HepG2 (cell line): ENCODE results near the gene EFNA3. TPM values are rescaled to one million over a fixed set of nuclear protein-coding genes. Genes with fewer than 3 reads are reported as not detected.

Experiments used
- BCL6 ChIP-seq: IDR thresholded peaks from 2 replicates; pipeline ENCODE4 v1.6.1; 2016; ENCODE audit warnings: missing genetic modification reagents, missing compliant biosample characterization
- GLMP ChIP-seq: sonication (generic); formaldehyde crosslinking; IDR thresholded peaks from 2 replicates; pipeline ENCODE4 v1.9.0; 2021; ENCODE audit warnings: missing genetic modification reagents, mild to moderate bottlenecking, borderline replicate concordance
- HES4 ChIP-seq: sonication (generic); formaldehyde crosslinking; IDR thresholded peaks from 2 replicates; pipeline ENCODE4 v1.9.0; 2021; ENCODE audit warnings: mild to moderate bottlenecking, missing genetic modification reagents, borderline replicate concordance
- IRF1 ChIP-seq: sonication (generic); formaldehyde crosslinking; IDR thresholded peaks from 2 replicates; pipeline ENCODE4 v1.4.0; 2020; ENCODE audit warnings: low read depth, mild to moderate bottlenecking, missing genetic modification reagents
- JUNB ChIP-seq: sonication (generic); formaldehyde crosslinking; IDR thresholded peaks from 2 replicates; pipeline ENCODE4 v1.8.0; 2022; ENCODE audit warnings: missing genetic modification reagents, mild to moderate bottlenecking, borderline replicate concordance
- MLXIP ChIP-seq: sonication (generic); formaldehyde crosslinking; IDR thresholded peaks from 2 replicates; pipeline ENCODE4 v1.9.0; 2021; ENCODE audit warnings: missing genetic modification reagents, borderline replicate concordance
- NFYB ChIP-seq: sonication (generic); formaldehyde crosslinking; IDR thresholded peaks from 2 replicates; pipeline ENCODE4 v1.4.0; 2020; ENCODE audit warnings: missing genetic modification reagents
- ZNF232 ChIP-seq: sonication (generic); formaldehyde crosslinking; IDR thresholded peaks from 2 replicates; pipeline ENCODE4 v1.4.0; 2020; ENCODE audit warnings: missing genetic modification reagents, borderline replicate concordance
- ZNF549 ChIP-seq: sonication (generic); formaldehyde crosslinking; IDR thresholded peaks from 2 replicates; pipeline ENCODE4 v1.5.0; 2020; ENCODE audit warnings: missing genetic modification reagents
- ZNF710 ChIP-seq: sonication (generic); formaldehyde crosslinking; IDR thresholded peaks from 2 replicates; pipeline ENCODE4 v1.5.0; 2020; ENCODE audit warnings: mild to moderate bottlenecking, missing genetic modification reagents, borderline replicate concordance
- ZNF761 ChIP-seq: sonication (generic); formaldehyde crosslinking; conservative IDR thresholded peaks from 2 replicates; pipeline ENCODE4 v1.4.0; 2020; ENCODE audit warnings: mild to moderate bottlenecking, missing genetic modification reagents
- polyA plus RNA-seq, 8 experiments: library from polyadenylated mRNA; depleted of rRNA in 3 of 8; stranded (reverse) in 7 of 8; unstranded in 1 of 8; fragments of >200 nt; fragmentation: Illumina TruSeq in 4 of 8; extraction: Trizol in 4 of 8; gene quantifications; 2 replicates each; pipeline versions ENCODE4 v1.2.1 to v1.2.3, GENCODE V29; 2011 to 2016; ENCODE audit warnings: low read depth in 4 of 8, missing spikeins in 1 of 8, mixed read lengths in 1 of 8; ENCODE audit not compliant: insufficient read depth in 1 of 8
- total RNA-seq, 5 experiments: library from RNA; depleted of rRNA; stranded (reverse); fragments of >200 nt; fragmentation: Illumina TruSeq; extraction: Trizol; gene quantifications; 2 replicates each; pipeline ENCODE4 v1.2.3, GENCODE V29; 2016; ENCODE audit warnings: low read depth in 1 of 5
- TF ChIP-seq, protein P1 (sequence below): sonication (generic); formaldehyde crosslinking; IDR thresholded peaks from 2 replicates; pipeline ENCODE4 v1.4.0; 2020; ENCODE audit warnings: missing genetic modification reagents
- TF ChIP-seq, protein P2 (sequence below): sonication (generic); formaldehyde crosslinking; IDR thresholded peaks from 2 replicates; pipeline ENCODE4 v1.4.0; 2020; ENCODE audit warnings: mild to moderate bottlenecking, missing genetic modification reagents
- TF ChIP-seq, protein P3 (sequence below): sonication (generic); formaldehyde crosslinking; IDR thresholded peaks from 2 replicates; pipeline ENCODE4 v1.5.1; 2020; ENCODE audit warnings: missing genetic modification reagents, mild to moderate bottlenecking, borderline replicate concordance

EFNA3 gene
- total and polyA plus RNA-seq, 2 of the 13 experiments (the other 11 are each of a cell fraction or from before 2014, with no cell fraction given): 1.0 to 5.7 TPM

DNA sequence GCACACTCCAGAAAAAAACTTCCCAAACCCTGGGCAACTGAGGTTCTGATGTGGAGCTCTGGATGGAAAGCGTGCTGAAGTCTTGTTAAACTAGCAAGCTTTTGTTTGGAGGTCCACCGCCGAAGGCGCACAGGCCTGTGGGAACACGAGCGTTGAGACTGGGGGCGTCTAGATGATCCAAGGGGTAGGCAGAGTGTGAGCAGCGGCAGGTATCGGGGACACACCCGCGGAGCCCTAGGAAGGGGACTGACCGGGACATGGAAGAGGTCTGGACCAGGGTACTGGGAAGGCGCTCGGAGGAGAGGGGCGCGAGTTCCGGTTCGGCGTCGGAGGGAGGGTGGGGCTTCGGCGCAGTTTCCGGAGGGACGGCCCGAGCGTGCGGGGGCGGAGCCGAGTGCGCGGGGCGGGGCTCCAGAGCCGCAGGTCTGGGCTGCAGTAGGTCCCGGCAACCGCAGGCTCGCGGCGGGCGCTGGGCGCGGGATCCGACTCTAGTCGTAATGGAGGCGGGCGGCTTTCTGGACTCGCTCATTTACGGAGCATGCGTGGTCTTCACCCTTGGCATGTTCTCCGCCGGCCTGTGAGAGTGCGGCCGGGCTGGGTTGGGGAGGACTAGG, 56.9 kb downstream of the EFNA3 start, which contains the start of gene SLC50A1 (continued):
- TF ChIP-seq, protein P1, sequence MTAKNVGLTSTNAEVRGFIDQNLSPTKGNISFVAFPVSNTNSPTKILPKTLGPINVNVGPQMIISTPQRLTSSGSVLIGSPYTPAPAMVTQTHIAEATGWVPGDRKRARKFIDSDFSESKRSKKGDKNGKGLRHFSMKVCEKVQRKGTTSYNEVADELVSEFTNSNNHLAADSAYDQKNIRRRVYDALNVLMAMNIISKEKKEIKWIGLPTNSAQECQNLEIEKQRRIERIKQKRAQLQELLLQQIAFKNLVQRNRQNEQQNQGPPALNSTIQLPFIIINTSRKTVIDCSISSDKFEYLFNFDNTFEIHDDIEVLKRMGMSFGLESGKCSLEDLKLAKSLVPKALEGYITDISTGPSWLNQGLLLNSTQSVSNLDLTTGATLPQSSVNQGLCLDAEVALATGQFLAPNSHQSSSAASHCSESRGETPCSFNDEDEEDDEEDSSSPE (CRISPR knock-in tag): peak; percentile 56
- no peak for TF ChIP-seq ZNF549 (CRISPR knock-in tag)
- no peak for TF ChIP-seq MLXIP (CRISPR knock-in tag)
- TF ChIP-seq ZNF232 (CRISPR knock-in tag): no peak; the same call in 1 of the 2 replicates
- peak; percentile 42; the same call in 1 of the 2 replicates for TF ChIP-seq BCL6 (CRISPR knock-in tag)
- peak; percentile 95 for TF ChIP-seq ZNF761 (CRISPR knock-in tag)
- peak; percentile 76; the same call in 1 of the 2 replicates for TF ChIP-seq ZNF710 (CRISPR knock-in tag)
- no peak; the same call in 1 of the 2 replicates for TF ChIP-seq HES4 (CRISPR knock-in tag)
- 0 out of 2 replicates have a peak, but pooled peaks have one; percentile 47 for TF ChIP-seq JUNB
- TF ChIP-seq, protein P2, sequence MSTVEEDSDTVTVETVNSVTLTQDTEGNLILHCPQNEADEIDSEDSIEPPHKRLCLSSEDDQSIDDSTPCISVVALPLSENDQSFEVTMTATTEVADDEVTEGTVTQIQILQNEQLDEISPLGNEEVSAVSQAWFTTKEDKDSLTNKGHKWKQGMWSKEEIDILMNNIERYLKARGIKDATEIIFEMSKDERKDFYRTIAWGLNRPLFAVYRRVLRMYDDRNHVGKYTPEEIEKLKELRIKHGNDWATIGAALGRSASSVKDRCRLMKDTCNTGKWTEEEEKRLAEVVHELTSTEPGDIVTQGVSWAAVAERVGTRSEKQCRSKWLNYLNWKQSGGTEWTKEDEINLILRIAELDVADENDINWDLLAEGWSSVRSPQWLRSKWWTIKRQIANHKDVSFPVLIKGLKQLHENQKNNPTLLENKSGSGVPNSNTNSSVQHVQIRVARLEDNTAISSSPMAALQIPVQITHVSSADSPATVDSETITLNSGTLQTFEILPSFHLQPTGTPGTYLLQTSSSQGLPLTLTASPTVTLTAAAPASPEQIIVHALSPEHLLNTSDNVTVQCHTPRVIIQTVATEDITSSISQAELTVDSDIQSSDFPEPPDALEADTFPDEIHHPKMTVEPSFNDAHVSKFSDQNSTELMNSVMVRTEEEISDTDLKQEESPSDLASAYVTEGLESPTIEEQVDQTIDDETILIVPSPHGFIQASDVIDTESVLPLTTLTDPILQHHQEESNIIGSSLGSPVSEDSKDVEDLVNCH (CRISPR knock-in tag): 0 out of 2 replicates have a peak, but pooled peaks have one; percentile 77
- no peak for TF ChIP-seq IRF1
- TF ChIP-seq GLMP (CRISPR knock-in tag): no peak
- TF ChIP-seq NFYB (CRISPR knock-in tag): no peak
- TF ChIP-seq, protein P3, sequence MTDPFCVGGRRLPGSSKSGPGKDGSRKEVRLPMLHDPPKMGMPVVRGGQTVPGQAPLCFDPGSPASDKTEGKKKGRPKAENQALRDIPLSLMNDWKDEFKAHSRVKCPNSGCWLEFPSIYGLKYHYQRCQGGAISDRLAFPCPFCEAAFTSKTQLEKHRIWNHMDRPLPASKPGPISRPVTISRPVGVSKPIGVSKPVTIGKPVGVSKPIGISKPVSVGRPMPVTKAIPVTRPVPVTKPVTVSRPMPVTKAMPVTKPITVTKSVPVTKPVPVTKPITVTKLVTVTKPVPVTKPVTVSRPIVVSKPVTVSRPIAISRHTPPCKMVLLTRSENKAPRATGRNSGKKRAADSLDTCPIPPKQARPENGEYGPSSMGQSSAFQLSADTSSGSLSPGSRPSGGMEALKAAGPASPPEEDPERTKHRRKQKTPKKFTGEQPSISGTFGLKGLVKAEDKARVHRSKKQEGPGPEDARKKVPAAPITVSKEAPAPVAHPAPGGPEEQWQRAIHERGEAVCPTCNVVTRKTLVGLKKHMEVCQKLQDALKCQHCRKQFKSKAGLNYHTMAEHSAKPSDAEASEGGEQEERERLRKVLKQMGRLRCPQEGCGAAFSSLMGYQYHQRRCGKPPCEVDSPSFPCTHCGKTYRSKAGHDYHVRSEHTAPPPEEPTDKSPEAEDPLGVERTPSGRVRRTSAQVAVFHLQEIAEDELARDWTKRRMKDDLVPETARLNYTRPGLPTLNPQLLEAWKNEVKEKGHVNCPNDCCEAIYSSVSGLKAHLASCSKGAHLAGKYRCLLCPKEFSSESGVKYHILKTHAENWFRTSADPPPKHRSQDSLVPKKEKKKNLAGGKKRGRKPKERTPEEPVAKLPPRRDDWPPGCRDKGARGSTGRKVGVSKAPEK (CRISPR knock-in tag): peak; percentile 35
